GM21390 (cell line): ENCODE data around the gene NECAP2.
"Not testable (repeated sequence)": the region's sequence is repeated elsewhere in the genome, so short reads cannot be mapped to it uniquely, and the experiment has no call there.

Source experiments
- ATAC-seq: cut with Tn5 transposase; IDR thresholded peaks from one replicate; pipeline ENCODE4 v1.9.1; 2021; ENCODE audit not compliant: unreplicated experiment

The NECAP2 gene

GRCh38 chr1:16456151-16456550, 15.6 kb downstream of the NECAP2 start:
- not testable (repeated sequence) for ATAC-seq

GRCh38 chr1:16458831-16459230, 18.3 kb downstream of the NECAP2 start:
- no peak for ATAC-seq

- ATAC-seq: no peak
These were observed 18.9 kb downstream of the NECAP2 start for GRCh38 chr1:16459352-16459925.

GRCh38 chr1:16461681-16462080, 21.2 kb downstream of the NECAP2 start:
- ATAC-seq: no peak

GRCh38 chr1:16462773-16463330, 22.3 kb downstream of the NECAP2 start:
- ATAC-seq: no peak

- no peak for ATAC-seq
These were observed 24.5 kb downstream of the NECAP2 start for GRCh38 chr1:16464917-16465625.

- ATAC-seq: no peak
These were observed 28.0 kb downstream of the NECAP2 start for GRCh38 chr1:16468558-16468957.

GRCh38 chr1:16474166-16474800, 33.8 kb downstream of the NECAP2 start:
- ATAC-seq: no peak

GRCh38 chr1:16474891-16475290, 34.4 kb downstream of the NECAP2 start:
- ATAC-seq: not testable (repeated sequence)

GRCh38 chr1:16475771-16476770, 35.5 kb downstream of the NECAP2 start:
- ATAC-seq: not testable (repeated sequence)

GRCh38 chr1:16478091-16478490, 37.6 kb downstream of the NECAP2 start:
- ATAC-seq: no peak

- ATAC-seq: not testable (repeated sequence)
These were observed 42.6 kb downstream of the NECAP2 start for GRCh38 chr1:16483146-16483545.

- not testable (repeated sequence) for ATAC-seq
These were observed 43.3 kb downstream of the NECAP2 start for GRCh38 chr1:16483639-16484500.

GRCh38 chr1:16484501-16484835, 43.9 kb downstream of the NECAP2 start:
- no peak for ATAC-seq

GRCh38 chr1:16484931-16485330, 44.4 kb downstream of the NECAP2 start:
- no peak for ATAC-seq

- not testable (repeated sequence) for ATAC-seq
These were observed 45.8 kb downstream of the NECAP2 start for GRCh38 chr1:16486316-16486715.

- not testable (repeated sequence) for ATAC-seq
These were observed 46.5 kb downstream of the NECAP2 start for GRCh38 chr1:16487011-16487410.

- not testable (repeated sequence) for ATAC-seq
These were observed 48.8 kb downstream of the NECAP2 start for GRCh38 chr1:16489195-16489880.

GRCh38 chr1:16491056-16491675, 50.6 kb downstream of the NECAP2 start:
- ATAC-seq: no peak
